DMS153 treated with DMSO at 0.1 percent for 48 hours (cell line): ENCODE measurements around the gene PRDM16.

Experiments
- DNase-seq: peaks from one replicate; lab custom pipeline; 2025; ENCODE audit not compliant: unreplicated experiment; lab: John Stamatoyannopoulos, UW

The PRDM16 gene

GRCh38 chr1:3331564-3331963 lies 262.6 kb downstream of the PRDM16 start:
- no peak for DNase-seq

DNA sequence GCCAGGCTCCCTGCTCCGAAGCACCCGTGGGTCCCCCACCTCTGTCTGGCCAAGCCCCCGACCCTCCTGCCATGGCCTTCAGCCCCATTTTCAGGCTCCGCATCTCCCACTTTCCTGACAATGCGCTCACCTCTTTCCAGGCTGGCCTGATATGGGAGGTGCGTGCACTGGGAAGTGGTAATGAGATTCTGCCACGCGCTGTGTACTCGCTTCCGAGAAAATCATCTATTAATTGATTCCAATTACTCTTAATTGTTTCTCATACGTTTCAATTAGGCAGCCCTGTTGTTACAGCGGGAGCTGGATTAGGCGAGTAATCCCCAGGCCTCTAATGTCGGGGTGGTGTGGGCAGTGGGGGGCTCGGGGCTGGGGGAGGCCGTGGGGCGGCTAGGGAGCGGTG lies 263.0 kb downstream of the PRDM16 start:
- no peak for DNase-seq

DNA sequence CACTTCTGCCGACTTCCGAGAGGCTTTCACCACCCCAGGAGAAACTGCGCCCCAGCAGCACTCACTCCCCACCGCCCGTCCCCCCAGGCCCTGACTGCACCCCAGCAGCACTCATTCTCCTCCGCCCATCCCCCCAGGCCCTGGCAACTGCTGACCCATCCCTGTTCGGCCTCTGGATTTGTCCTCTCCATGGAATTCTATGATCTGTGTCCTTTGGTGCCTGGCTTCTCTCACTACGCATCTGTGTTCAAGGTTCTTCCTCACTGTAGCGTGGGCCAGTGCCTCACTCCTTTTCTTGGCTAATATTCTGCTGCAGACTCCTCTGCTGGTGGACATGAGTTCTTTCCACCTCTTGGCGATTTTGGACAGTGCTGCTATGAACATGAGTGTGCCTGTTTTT lies 263.7 kb downstream of the PRDM16 start:
- no peak for DNase-seq

DNA sequence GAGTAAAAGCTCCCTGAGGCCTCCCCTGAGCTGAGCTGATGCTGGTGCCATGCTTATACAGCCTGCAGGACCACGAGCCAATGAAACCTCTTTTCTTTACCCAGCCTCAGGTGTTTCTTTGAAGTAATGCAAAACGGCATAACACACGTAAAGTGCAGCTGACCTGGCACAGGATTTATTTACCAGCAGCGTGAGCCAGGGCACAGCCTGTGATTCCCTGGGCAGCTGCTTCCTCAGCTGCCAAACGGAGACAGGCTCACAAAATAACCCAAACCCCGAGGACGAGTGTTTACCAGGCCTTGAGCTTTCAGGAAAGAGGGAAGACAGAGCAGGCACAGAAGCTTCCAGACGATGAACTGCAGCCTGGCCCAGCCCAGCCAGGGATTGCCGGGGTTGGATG lies 264.9 kb downstream of the PRDM16 start:
- peak; percentile 11 for DNase-seq

GRCh38 chr1:3334366-3334765 lies 265.4 kb downstream of the PRDM16 start:
- no peak for DNase-seq

DNA sequence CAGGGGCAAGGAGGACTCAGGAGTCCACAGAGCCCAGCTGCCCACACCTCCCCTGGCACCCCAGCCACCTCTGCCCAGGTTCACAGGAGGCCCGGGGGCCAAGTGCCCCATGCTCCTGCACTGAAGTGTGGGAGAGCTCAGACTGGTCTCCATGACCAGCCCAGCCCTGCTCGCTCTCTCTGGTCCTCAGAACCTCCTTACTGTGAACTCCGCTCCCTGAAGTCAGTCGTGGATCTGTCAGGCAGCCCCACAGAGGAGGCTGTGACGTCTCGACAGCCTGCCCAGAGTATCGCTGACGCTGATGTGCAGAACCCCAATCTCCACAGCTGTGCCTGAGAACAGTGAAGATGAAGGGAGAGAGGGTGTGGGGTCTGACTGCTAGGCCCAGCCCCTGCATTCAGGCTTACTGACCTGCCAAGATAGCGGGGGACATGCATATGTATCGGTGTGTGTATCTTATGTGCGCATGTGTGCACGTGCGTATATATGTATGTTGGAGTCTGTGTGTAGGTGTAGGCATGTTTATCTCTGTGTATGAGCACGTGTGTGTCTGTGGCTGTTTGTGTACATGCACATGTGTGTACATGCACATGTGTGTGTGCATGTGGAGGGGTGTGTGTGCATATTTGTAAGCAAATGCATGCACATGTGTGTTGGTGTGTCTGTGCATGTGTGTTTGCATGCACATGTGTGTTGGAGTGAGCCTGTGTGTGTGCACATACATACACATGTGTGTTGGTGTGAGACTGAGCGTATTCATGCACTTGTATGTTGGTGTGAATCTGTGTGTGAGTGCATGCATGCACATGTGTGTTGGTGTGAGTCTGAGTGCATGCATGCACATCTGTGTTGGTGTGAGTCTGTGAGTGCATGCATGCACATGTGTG lies 267.0 kb downstream of the PRDM16 start:
- no peak for DNase-seq

GRCh38 chr1:3336641-3337630 lies 267.9 kb downstream of the PRDM16 start:
- no peak for DNase-seq

DNA sequence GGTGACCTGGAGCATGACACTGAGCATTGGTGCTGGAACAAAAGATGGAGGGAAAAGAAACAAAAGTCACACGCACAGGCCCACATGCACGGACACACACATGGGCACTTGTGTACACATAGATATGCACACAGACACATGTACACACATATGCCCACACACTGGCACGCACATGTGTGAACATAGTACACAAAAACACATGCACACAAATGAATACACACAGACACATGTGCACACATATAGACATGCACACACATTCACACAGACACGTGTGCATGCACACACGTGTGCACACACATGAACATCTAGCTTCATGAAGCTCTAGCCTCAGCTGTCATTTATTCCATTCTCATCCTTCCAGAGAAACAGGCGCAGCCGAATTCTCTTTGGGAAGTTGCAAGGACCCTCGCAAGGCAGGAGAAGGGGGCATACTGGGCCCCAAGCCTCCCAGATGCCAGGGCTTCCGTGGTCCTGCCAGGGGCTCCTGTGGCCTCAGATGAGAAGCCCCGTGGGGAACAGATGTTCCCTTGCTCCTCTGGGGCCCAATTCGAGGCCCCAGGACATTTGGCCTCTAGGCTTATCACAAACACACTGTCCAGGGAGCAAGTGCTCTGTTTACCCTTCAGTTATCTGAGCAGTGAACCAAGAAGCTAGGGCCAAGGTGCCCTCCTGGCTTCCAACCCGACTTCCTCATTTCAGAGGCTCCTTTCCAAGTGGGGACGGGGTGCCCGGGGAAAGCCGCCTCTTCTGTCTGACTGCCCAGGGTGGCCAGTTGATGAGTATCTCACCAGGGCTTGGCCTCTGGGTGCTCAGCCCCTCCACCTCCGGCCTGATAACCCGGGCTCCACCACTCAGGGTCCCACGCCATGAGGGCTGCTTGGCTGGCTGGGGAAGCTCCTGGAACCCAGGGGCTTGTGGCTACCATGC lies 269.1 kb downstream of the PRDM16 start:
- DNase-seq = no peak

GRCh38 chr1:3338725-3339070 lies 269.7 kb downstream of the PRDM16 start:
- no peak for DNase-seq

DNA sequence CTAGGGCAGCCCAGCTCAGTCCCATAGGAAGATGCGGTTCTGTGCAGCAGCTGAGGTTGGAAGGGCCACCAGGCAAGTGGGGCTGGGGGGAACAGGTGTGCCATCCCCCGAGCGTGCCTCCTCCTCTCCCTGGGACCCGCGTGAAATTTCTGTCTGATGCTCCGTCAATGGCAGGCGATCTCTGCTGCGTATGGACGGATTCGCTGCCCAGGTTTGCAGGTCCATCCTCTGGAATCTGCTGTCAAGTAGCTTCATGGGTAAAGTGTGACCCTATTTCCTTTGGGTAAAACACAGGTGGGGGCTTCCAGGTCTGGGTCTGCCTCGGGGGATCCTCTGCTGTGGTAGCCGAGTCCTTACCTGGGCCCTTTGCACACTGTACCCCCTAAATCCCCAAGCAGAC lies 270.9 kb downstream of the PRDM16 start:
- no peak for DNase-seq

GRCh38 chr1:3340548-3341235 lies 271.7 kb downstream of the PRDM16 start:
- no peak for DNase-seq

DNA sequence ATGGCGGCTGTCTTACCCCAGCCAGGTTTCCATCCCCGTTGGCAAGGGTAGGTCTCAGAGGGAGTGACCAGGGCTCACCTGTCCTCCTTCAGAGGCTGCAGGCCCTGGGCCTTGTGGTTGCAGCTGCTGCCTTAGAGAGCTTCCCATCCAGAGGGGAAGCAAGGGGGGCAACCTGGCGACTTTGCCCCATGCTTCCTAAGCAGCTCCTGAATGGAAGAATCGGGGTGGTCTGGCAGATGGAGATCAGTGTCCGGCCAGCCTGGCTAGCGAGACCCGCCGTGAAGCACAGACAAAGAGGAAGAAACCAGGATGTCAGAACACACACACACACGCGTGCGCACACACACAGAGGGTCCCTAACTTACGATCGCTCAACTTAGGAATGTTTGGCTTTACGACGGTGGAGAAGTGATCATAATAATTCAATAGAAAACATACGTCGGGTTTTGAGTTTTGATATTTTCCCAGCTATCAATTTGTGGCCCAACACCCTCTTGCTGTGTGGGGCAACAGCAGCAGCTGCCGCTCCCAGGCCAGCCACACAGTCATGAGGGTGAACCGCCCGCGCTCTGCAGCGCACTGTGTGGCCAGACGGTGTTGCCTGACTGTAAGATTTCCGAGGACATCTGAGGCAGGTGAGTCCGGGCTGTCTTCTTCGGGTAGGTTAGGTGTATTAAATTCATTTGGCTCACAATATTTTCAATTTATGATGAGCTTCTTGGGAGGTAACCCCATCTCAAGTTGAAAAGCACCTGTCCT lies 272.4 kb downstream of the PRDM16 start:
- no peak for DNase-seq

- no peak for DNase-seq
Observed at GRCh38 chr1:3342960-3343359, 274.0 kb downstream of the PRDM16 start.

DNA sequence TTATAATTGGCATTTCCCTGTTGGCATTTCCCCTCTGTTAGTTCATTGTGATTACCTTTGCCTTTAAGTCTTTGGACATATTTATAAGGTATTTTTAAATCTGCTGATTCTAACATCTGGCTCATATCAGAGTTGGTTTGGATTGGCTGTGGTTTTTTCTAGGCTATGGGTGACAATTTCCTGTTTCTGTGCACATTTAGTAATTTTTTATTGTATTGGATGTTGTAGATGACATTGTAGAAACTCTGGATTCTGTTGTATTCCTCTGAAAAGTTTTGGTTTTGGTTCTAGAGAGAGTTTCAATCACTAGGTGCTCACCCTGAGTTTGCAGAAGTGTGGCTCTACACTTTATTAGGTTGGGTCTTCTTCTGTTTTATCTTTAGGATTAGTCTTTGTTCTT lies 275.4 kb downstream of the PRDM16 start:
- DNase-seq = no peak

DNA sequence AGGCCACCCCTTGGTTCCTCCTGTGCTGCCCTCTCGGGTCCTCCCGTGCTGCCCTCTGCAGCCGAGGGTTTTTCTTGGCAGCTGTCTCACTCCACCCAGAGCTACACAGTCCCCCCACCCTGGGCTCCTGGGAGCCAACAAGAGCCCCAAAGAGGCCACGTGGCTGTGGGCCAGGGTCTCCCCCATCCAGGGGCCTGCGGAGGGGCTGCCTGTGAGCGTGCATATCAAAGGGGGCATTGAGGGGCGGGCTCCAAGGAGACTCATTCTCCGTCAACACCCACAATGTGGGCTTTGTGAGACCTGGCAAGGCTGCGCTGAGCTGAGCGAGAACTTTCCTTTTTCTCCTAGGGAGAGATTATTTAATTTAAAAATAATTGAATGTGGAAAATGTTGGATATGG lies 276.8 kb downstream of the PRDM16 start:
- no peak for DNase-seq

- no peak for DNase-seq
Observed at GRCh38 chr1:3346478-3346877, 277.5 kb downstream of the PRDM16 start.

- no peak for DNase-seq
Observed at GRCh38 chr1:3347257-3348020, 278.4 kb downstream of the PRDM16 start.

DNA sequence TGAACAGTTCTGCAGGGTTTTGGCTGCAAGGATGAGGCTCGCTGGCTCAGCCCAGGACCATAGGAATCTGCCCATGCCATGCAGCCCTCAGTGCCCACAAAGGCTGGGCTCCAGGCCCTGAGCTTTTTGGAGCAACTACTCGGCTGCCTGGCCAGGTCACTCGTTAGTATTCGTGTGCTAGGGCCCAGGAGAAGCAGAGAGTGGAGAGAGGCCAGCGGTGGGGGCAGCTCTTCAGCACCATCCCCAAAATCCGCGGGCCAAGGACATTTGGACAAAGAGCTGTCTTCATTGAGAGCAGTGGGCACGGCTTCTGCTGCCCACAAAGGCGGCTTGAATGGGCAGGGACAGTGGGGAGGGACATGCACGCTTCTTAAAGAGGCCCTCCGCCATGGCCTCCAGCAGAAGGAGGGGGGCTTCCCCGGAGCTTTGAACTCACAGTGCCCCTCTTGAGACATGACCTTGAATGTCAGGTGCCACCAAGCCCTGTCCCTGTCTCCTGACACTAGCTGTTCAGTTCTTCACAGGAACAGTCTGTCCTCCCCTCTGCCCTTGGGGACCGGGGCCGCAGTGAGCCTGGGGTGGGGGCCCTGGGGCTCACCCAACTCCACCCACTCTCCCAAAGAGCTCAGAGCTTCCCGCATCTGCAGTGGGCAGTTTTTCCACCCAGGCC lies 279.3 kb downstream of the PRDM16 start:
- no peak for DNase-seq
